ENCODE measurements around the gene RFFL.
"Not testable (repeated sequence)": the region's sequence is repeated elsewhere in the genome, so short reads cannot be mapped to it uniquely, and the experiment has no call there.

The RFFL gene

GRCh38 chr17:35001549-35001948 lies 62.0 kb downstream of the RFFL start:
- DNase-seq, result no peak

GRCh38 chr17:35000965-35001364 lies 62.5 kb downstream of the RFFL start:
- not testable (repeated sequence) for DNase-seq

GRCh38 chr17:34999456-34999855 lies 64.1 kb downstream of the RFFL start:
- no peak for DNase-seq

- no peak for DNase-seq
These were observed 65.3 kb downstream of the RFFL start for GRCh38 chr17:34998205-34998604.

GRCh38 chr17:34997355-34997862 lies 66.1 kb downstream of the RFFL start:
- DNase-seq, result no peak

DNA sequence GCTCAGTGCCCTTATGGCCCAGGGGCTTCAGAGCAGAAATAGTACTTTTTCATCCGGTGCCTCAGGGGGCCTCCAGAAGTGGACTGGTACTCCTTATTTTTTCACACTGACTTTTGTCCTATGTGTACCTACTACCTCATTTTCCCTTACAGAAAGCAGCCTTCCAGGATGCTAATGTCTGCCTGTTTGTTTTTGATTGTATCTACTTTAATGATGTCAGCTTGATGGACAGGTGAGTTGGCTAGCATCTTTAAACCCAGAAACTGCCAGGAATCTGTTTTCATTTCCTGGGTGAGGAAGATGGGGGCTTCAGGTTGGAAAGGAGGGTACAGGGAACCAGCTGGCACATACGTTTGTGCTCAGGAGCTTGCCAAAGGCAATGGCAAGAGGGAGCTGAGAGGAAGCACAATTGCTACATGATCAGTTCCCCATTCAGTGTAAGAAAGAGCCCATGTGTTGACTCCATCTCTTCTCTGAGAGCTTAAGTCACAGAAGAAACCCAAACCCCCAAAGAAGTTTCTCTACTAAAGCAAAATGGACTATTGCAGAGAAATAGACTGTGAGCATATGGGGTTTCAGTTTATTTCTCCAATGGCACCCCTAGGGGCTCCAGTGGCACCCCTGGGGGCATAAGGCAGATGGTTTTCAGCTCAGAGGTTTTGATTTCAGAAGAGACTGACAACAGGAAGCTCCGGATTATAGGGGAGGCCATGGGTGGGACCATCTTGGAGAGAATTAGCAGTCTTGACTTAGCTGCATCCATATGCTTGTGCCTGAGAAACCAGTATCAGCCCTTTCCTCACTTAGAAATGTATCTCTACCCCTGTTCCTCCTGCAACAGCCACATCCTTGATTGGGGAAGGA lies 66.9 kb downstream of the RFFL start:
- DNase-seq, result no peak

DNA sequence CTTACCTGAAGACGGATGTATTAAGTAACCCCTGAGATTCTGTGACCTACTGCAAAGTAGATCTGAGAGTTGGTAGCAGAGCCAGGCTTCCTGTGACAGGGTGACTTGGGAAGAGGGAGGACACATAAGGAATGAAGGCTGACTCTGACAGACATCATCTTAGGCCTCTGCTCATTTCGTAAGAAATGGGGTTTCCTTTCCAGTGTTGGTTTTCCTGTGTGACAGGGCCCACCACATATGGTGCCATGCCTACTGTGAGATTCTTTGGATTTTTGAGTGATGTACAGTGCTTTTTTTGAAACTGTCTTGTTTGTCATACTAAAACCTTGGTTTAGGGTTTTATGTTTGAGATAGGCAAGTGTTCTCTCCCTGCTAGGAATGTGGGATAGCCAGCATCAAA lies 70.5 kb downstream of the RFFL start:
- DNase-seq, result no peak

DNA sequence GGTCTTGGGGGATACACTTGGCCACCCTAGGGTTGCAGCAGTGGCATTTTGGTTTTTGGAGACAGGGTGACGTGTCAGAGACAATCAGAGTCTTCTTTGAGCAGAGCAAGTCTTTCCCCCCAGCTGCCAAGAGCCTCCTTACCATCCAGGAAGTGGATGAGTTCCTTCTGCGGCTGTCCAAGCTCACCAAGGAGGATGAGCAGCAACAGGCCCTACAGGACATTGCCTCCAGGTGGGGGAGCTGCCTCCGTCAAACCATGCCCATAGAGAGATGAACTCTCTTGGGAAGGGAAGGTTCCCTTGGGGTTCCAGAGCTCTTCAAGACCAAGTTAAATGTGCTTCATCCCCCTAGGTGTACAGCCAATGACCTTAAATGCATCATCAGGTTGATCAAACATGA lies 71.9 kb downstream of the RFFL start:
- DNase-seq, result no peak

DNA sequence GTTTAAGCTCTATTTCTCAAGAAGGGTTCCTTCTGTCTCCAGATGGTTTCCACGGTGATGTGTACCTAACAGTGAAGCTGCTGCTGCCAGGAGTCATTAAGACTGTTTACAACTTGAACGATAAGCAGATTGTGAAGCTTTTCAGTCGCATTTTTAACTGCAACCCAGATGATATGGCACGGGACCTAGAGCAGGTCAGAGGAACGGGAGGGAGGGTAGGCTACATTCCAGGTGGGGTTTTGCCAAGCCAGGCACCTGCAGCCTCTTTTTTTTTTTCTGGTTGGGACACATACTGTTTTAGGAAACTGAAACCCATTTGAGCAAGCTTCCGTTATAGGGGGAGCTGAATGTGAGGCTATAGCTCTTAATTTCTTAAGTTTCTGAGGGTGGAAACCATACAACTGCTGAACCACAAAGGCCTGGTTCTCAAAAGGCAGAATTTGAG lies 72.6 kb downstream of the RFFL start:
- DNase-seq, result no peak

GRCh38 chr17:34989473-34989872 lies 74.0 kb downstream of the RFFL start:
- DNase-seq, result no peak

DNA sequence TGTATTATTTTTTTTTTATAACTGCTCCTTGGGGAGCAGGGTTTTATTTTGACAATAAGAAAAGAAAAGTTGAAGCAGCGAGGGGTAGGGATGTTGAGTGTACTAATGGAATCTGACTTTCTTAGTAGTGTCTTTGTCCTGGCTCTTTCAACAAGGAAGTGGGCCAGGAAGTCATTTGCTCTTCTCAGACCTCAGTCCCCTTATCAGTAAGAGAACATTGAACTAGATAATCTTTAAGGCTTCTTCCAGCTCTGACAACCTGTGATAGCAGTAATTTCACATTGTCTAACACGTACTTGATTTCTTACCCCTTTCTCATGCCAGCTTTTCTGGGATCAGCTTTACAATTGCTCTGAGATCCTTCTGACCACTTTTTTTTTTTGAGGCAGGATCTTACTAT lies 74.9 kb downstream of the RFFL start:
- DNase-seq, result no peak

- no peak for DNase-seq
These were observed 76.3 kb downstream of the RFFL start for GRCh38 chr17:34987232-34987631.

GRCh38 chr17:34981538-34982241 lies 81.8 kb downstream of the RFFL start:
- DNase-seq, result no peak

DNA sequence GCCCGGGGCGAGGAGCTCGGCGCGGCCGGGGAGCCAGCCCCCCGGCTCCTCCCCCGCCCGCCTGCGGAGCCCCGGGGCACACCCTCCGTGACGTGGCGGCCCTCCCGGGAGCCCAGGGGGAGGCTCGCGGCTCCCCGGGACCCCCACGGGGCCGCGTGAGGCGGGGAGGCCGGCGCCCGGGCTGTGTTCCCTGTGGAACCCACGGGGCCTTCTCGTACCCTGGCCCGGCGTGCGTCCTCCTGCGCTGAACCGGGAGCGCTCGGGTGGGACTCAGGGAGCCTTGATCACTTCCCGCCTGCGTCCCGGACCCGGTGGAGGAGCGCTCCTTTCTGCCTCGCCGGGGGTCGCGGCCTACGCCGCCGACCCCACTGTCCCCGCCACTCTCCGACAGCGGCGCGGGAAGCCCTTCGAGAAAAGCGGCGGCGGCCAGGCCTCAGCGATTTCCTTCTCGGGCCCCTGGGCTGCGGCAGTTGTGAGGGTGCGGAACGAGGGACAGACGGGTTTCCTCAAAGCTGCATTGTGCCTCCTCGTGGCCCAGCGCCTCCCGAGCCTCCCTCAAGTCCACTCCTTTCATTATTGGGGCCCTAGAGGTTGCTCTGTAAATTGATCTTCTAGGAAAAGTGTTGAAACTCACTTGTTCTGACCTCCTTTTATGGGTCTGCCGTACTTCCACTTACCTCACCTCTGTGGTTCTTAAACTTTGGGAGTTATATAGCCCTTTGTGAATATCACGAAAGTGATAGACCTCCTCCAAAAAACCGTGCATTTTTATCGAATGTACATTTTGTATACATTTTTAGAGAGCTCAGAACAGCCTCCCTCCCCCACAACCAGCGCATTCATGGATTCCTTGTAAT lies 82.6 kb downstream of the RFFL start:
- peak; percentile 12 for DNase-seq

GRCh38 chr17:34980353-34980680 lies 83.2 kb downstream of the RFFL start, which contains the start of gene LIG3:
Gene LIG3 (plus strand): TSS chr17:34980512. CDS start chr17:34983006, 2,494 bp downstream.
- DNase-seq, result peak; percentile 80

GRCh38 chr17:34979650-34980352 lies 83.7 kb downstream of the RFFL start:
- DNase-seq, result no peak

- DNase-seq, result no peak
These were observed 84.4 kb downstream of the RFFL start for GRCh38 chr17:34979153-34979552.

GRCh38 chr17:34974794-34975785 lies 88.4 kb downstream of the RFFL start:
- DNase-seq, result no peak

DNA sequence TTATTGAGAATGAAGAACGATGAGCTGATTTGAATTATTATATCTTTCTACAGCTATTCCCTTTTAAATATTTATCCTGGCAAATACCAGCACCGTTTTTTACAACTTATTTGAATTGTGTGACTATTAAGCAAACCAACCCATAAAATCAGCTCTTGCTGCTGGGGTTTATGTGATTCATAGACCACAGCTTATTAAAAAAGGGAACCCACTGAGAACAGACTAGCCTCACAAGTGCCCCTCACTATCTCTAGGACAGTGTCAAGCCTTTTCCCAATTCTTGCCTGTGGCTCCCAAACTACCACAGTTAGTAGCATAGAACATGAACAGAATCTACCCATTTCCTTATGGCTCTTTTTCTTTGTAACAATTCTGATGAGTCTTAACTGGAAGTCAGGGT lies 89.3 kb downstream of the RFFL start:
- no peak for DNase-seq

GRCh38 chr17:34961093-34961911 lies 102.2 kb downstream of the RFFL start, which contains the start of the genes CCT6B and ZNF830:
Gene CCT6B (minus strand): TSS chr17:34961460. CDS start chr17:34961393, 67 bp downstream.
Gene ZNF830 (plus strand): TSS chr17:34961540. CDS start chr17:34961567, 27 bp downstream.
- peak; percentile 71 for DNase-seq

All from SHP77 treated with DMSO at 0.1 percent for 48 hours (cell line).